HG03378 (cell line): ENCODE measurements around the gene AGAP1.
"Not testable (repeated sequence)": the region's sequence is repeated elsewhere in the genome, so short reads cannot be mapped to it uniquely, and the experiment has no call there.

Source experiments
- ATAC-seq: cut with Tn5 transposase; IDR thresholded peaks from one replicate; pipeline ENCODE4 v1.9.1; 2021; ENCODE audit warnings: mild to moderate bottlenecking, moderate library complexity; ENCODE audit not compliant: unreplicated experiment

AGAP1 gene

DNA sequence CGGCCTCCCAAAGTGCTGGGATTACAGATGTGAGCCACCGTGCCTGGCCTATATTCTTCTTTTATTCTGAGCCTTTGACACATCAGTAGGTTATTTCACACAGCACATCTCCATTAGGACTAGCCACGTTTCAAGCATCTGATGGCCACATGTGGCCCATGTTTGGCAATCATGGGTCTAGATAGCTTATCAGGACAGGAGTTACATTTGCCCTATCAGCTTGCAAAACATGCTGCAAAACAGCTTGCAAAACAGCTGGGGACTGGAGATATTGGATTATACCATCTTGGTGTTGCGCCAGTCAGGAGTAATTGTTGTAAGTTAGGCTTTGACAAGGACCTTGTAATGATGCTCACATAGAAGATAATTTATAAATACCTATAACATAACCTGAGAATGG, 579.4 kb downstream of the AGAP1 start:
- no peak for ATAC-seq

- ATAC-seq: no peak
These were observed 580.2 kb downstream of the AGAP1 start for GRCh38 chr2:236073867-236074655.

GRCh38 chr2:236075802-236076201, 582.0 kb downstream of the AGAP1 start:
- ATAC-seq: no peak

- no peak for ATAC-seq
These were observed 584.7 kb downstream of the AGAP1 start for GRCh38 chr2:236078297-236079255.

- ATAC-seq: no peak
These were observed 586.6 kb downstream of the AGAP1 start for GRCh38 chr2:236080412-236080811.

DNA sequence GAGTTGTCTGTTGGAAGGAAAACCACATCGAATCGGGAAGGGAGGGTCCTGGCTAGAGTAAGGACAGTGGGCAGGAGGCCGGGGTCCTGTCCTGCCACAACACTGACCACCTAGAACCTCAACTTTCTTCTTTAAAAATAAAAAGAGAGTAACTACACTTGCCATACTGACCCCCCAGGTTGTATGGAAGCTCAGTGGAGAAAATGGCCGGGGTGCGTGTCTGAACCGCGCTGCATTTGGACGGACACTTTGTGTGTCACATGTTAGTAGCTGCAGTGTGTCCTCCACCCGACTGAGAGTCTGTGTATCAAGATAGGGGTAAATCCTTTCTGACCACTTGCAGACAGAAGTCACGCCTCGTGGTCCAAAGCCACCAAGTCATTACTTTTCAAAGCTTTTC, 587.3 kb downstream of the AGAP1 start:
- no peak for ATAC-seq

DNA sequence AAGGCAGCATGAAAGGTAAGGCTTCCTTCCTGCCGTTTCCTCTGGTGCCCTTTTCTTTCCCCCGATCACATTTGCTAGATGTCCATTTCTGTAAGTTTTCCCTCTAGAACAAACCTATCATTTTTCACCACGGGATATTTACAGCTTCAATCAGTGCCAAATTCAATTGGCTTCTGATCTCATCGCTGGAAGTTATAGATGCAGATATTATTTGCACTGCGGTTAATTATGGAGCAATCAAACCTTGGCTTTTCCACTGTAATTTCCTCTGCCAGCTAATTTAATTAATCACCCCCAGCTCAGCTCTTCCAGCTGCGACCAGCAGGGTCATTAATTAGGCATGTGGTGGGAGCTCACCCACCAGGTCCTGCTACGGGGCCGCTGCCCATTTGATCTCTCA, 588.2 kb downstream of the AGAP1 start:
- ATAC-seq: no peak

DNA sequence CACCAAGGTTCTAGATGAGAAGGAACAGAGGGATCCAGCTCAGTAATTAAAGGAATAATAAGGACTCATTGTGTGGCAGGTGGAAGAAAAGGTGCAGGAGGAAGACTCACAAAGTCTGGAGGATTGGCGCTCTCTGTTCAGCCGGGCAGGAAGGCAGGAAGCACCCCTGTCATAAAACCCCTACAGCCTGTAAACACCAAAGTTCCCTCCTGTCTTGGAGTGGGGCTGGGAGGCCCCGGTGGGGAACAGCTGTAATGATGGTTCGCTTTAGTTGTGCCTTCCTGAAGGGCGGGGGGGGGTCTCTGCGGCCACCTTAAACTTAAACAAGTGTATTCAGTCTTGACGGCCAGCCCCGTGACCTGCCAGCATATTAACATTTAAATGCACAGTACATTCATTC, 590.1 kb downstream of the AGAP1 start:
- ATAC-seq: no peak

DNA sequence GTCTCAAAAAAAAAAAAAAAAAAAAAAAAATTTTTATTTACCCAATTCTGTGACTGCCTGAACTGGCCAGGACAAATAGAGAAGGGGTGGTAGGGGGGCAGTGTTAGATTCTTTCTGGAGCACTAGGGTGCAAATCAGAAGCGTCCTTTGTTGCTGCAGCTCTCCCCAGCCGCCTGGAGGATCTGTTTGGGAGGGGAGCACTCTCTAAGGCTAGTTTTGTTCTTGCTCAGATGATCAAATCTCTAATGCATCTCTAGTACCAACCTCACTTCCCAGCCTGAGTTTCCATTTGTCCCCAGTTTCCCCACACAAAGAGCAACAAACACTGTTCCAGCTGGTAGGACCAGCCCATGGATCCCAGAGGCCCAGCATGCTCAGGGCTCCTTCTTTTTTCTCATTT, 591.4 kb downstream of the AGAP1 start:
- ATAC-seq: no peak

- ATAC-seq: no peak
These were observed 591.8 kb downstream of the AGAP1 start for GRCh38 chr2:236085647-236086046.

GRCh38 chr2:236086403-236086970, 592.6 kb downstream of the AGAP1 start:
- ATAC-seq: no peak

DNA sequence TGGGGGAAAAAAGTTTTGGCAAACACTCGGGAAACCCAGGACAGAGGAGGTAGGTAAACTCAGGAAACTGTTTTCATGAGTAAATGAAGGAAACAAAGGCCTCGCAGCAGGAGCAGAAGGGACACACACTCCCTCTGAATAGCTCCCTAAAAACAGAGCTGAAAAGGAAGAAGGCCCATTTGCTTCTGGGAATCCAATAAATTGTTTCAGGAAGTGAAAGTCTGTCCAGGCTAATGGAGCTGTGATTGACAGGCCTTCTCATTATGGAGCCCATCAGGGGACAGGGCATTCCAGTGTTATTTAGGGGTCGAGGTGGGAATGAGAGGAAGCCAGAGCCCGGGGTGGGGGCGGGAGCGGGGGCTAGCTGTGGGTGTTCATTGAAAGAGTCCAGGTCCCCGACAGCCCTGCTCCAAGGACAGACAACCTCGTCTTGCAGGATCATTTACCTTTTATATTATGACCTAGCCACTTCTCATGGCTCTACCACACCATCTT, 593.2 kb downstream of the AGAP1 start:
- no peak for ATAC-seq

- no peak for ATAC-seq
These were observed 594.7 kb downstream of the AGAP1 start for GRCh38 chr2:236088368-236089057.

DNA sequence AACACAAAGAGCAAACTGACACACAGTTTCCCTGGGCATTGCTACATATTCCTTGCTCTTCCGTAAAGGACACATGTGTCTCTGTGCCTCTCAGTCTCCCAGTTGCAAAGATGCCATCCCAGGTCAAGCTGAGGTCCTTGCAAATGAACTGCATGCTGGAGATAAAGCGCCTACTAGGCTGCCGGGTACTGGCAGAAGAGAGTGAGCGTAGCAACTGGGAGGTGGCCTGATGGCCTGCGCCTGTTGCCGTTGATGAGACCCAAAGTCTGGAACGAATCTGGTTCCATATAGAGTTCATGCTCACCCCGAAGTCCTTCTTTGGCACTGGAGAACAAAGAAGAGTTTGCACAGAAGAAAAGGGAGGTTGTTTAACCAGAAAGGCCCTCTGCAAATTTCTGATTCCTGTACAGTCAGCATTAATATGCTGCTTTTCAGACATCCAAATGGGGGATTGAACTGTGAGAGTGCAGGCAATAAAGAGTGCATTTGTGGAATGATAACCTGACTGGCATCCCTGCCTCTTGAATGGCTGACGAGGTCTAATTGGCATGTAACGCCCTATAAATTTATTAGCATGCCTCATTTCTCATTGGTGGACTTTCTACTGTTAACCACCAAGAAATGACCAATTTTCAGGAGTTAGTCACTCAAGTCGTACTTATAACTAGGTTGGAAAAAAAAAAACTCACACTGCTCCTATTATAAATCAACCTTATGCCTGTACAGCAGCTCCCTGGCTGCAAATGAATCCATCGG, 595.6 kb downstream of the AGAP1 start:
- ATAC-seq: no peak

- no peak for ATAC-seq
These were observed 596.2 kb downstream of the AGAP1 start for GRCh38 chr2:236090027-236090382.

GRCh38 chr2:236090826-236091225, 597.0 kb downstream of the AGAP1 start:
- not testable (repeated sequence) for ATAC-seq

- no peak for ATAC-seq
These were observed 598.9 kb downstream of the AGAP1 start for GRCh38 chr2:236092714-236093113.

DNA sequence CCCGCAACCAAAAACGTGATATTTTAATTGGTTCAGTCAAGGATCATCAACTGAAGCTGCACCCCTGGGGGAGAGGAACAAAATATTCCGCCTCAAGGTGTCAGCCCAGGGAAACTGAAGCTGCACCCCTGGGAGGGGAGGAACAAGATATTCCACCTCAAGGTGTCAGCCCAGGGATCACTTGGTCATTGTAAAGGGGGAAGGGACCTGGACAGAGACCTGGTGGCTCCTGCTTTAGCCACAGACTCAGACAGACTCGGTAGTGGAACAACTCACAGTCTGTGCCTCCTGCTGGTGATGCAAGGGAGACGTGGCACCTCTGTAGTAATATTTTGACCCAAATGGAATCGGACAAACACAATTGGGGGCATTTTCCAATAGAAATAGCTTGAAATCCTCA, 599.3 kb downstream of the AGAP1 start:
- ATAC-seq: no peak

DNA sequence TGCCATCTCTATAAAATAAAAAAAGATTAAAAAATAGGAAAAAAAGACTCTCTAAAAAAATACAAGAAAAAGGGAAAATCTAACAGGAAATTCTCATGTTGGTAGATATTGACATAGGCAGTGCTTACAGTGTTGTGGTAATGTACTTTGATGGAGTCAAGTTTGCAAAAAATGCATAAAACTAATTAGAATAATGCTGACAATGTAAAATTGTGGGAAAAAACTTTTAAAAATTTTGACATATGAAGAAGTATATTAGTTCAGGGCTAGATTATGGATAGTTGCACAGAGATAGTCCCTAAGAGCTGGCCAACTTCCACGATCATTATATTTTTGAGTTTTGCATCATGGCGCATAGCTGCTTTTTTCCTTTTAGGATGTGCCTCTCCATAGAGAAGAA, 601.7 kb downstream of the AGAP1 start:
- no peak for ATAC-seq

DNA sequence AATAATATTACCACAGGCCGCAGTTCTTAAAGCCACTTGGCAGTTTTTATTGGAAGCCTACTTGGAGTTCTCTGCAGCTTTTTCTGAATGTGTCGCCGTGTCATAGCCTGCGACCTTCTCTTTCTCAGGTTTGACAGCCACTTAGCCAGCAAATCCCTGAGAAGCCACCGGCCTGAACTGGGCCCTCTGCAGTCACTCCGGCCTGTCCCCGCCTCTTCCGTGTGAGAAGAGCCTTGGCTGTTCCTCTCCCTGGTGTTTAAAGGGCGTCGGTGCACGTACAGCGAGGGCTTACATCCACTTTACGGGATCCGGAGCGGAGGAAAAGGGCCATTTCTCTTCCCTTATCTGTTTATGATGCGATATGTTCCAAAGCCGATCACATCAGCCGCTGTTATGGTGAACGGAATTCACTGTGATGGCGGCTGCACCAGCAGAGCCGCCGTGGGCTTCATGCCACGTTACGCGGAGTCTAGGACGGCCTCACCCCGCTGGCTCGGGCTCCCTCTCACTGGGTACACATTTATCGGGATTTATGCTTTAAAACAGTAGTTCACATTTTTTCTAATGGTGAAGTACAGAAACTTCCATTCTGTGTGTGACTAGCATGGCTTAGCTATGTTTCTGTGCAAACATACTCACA, 607.6 kb downstream of the AGAP1 start:
- ATAC-seq: no peak
